Endodermal cell (in vitro differentiated cells): ENCODE results near the gene PRR9. TPM values are rescaled to one million over a fixed set of nuclear protein-coding genes. Genes with fewer than 3 reads are reported as not detected.

Source experiments
- DNase-seq: peaks from one replicate; pipeline ENCODE4 v3.0.0-alpha.2; 2017
- H3K27ac ChIP-seq: 2 replicates; pipeline ENCODE4 v1.5.1; 2013; ENCODE audit warnings: mild to moderate bottlenecking, low read depth, low read length, moderate library complexity
- H3K27me3 ChIP-seq: 2 replicates; pipeline ENCODE4 v1.6.1; 2013; ENCODE audit warnings: mild to moderate bottlenecking, low read length, moderate library complexity; ENCODE audit not compliant: insufficient read depth, control insufficient read depth, poor library complexity, severe bottlenecking
- H3K36me3 ChIP-seq: 2 replicates; pipeline ENCODE4 v1.7.0; 2013; ENCODE audit warnings: mild to moderate bottlenecking, low read length, moderate library complexity; ENCODE audit not compliant: control insufficient read depth, insufficient read depth
- H3K4me1 ChIP-seq: one replicate; pipeline ENCODE4 v1.7.0; 2013; ENCODE audit warnings: low read length; ENCODE audit not compliant: control insufficient read depth, insufficient read depth
- H3K4me3 ChIP-seq: 2 replicates; pipeline ENCODE4 v1.5.1; 2013; ENCODE audit warnings: mild to moderate bottlenecking, low read length, moderate library complexity
- H3K9ac ChIP-seq: 2 replicates; pipeline ENCODE4 v1.6.1; 2013; ENCODE audit warnings: mild to moderate bottlenecking, low read length, moderate library complexity; ENCODE audit not compliant: poor library complexity, severe bottlenecking; ENCODE audit errors: extremely low read depth
- H3K9me3 ChIP-seq: 2 replicates; pipeline ENCODE4 v1.6.1; 2013; ENCODE audit warnings: mild to moderate bottlenecking, low read length, moderate library complexity; ENCODE audit not compliant: control insufficient read depth
- H3K27ac Mint-ChIP-seq: 2 replicates; pipeline ENCODE4 v1.8.0; 2020; ENCODE audit warnings: mixed read lengths
- H3K27me3 Mint-ChIP-seq: 2 replicates; pipeline ENCODE4 v1.8.0; 2021; ENCODE audit warnings: mild to moderate bottlenecking, mixed read lengths; ENCODE audit not compliant: insufficient read depth
- H3K36me3 Mint-ChIP-seq: 2 replicates; pipeline ENCODE4 v1.8.0; 2020; ENCODE audit warnings: low read depth, mixed read lengths
- H3K4me1 Mint-ChIP-seq: 2 replicates; pipeline ENCODE4 v1.8.0; 2020; ENCODE audit warnings: mixed read lengths
- H3K4me3 Mint-ChIP-seq: 2 replicates; pipeline ENCODE4 v1.8.0; 2020; ENCODE audit warnings: mild to moderate bottlenecking, moderate library complexity, mixed read lengths
- H3K9me3 Mint-ChIP-seq: 2 replicates; pipeline ENCODE4 v1.8.0; 2020; ENCODE audit warnings: mild to moderate bottlenecking, mixed read lengths
- CTCF ChIP-seq: fragments of 200-600 bp; sonication (generic); conservative IDR thresholded peaks from 2 replicates; pipeline ENCODE4 v1.5.0; 2021; ENCODE audit warnings: antibody characterized with exemption, mild to moderate bottlenecking
- WGBS, 2 experiments: methylation state at CpG; one replicate each; pipeline versions ENCODE4 v1.1.5 to v1.1.7; 2013; ENCODE audit warnings: missing lambda C conversion rate in 2 of 2, mixed read lengths in 1 of 2; ENCODE audit not compliant: insufficient coverage in 1 of 2, insufficient read length in 1 of 2; 5-methylcytosine and 5-hydroxymethylcytosine counted together
- total RNA-seq, 2 donors: library from RNA; stranded (reverse); fragmentation: NEBNext Ultra II Directional in 1 of 2; extraction: Animal tissue kit (Norgen Biotek cat#: 25700) in 1 of 2; gene quantifications; 2 replicates in 1 of 2; 3 replicates in 1 of 2; pipeline ENCODE4 v1.2.1, GENCODE V29; 2021

PRR9 gene
- total RNA-seq, 2 donors from 2014 or later: not detected

GRCh38 chr1:153251562-153251961 lies 34.2 kb downstream of the PRR9 start:
- no peak overlapping the region for H3K4me3 Mint-ChIP-seq
- TF ChIP-seq CTCF: no peak
- peaks cover 7% of the 10 kb centered on the region for H3K27me3 ChIP-seq
- no peak overlapping the region for H3K9ac ChIP-seq
- no peak overlapping the region for H3K27ac Mint-ChIP-seq
- H3K27me3 Mint-ChIP-seq: peaks cover 19% of the 10 kb centered on the region
- no peaks in the 10 kb centered on the region for H3K4me1 Mint-ChIP-seq
- no peaks in the 10 kb centered on the region for H3K36me3 ChIP-seq
- no peak overlapping the region for H3K27ac ChIP-seq
- 80 to 86% methylated on average over 3 of the region's 3 CpGs for WGBS, 2 experiments
- no peaks in the 10 kb centered on the region for H3K9me3 ChIP-seq
- no peak overlapping the region for H3K4me3 ChIP-seq
- no peak for DNase-seq
- no peaks in the 10 kb centered on the region for H3K9me3 Mint-ChIP-seq
- H3K4me1 ChIP-seq: peaks cover 3% of the 10 kb centered on the region
- H3K36me3 Mint-ChIP-seq: no peaks in the 10 kb centered on the region

- no peak overlapping the region for H3K4me3 Mint-ChIP-seq
- no peak overlapping the region for H3K27ac ChIP-seq
- peaks cover 7% of the 10 kb centered on the region for H3K27me3 ChIP-seq
- no peak for DNase-seq
- H3K9me3 ChIP-seq: no peaks in the 10 kb centered on the region
- H3K36me3 Mint-ChIP-seq: no peaks in the 10 kb centered on the region
- no peak overlapping the region for H3K4me3 ChIP-seq
- TF ChIP-seq CTCF: no peak
- peaks cover 17% of the 10 kb centered on the region for H3K27me3 Mint-ChIP-seq
- no peak overlapping the region for H3K9ac ChIP-seq
- H3K9me3 Mint-ChIP-seq: no peaks in the 10 kb centered on the region
- H3K27ac Mint-ChIP-seq: no peak overlapping the region
- WGBS, 2 experiments: 84 to 92% methylated on average over 4 of the region's 4 CpGs
- no peaks in the 10 kb centered on the region for H3K36me3 ChIP-seq
- H3K4me1 Mint-ChIP-seq: no peaks in the 10 kb centered on the region
- peaks cover 3% of the 10 kb centered on the region for H3K4me1 ChIP-seq
Measured at GRCh38 chr1:153251988-153252387, 34.6 kb downstream of the PRR9 start.

GRCh38 chr1:153253076-153253475 lies 35.7 kb downstream of the PRR9 start:
- Histone ChIP-seq H3K36me3 (no peaks in the 10 kb centered on the region), H3K9me3 (no peaks in the 10 kb centered on the region), H3K9ac (no peak overlapping the region), H3K4me1 (peaks cover 3% of the 10 kb centered on the region), H3K4me3 (no peak overlapping the region), H3K27ac (no peak overlapping the region), H3K27me3 (peaks cover 12% of the 10 kb centered on the region)
- DNase-seq: no peak
- no peak overlapping the region for H3K4me3 Mint-ChIP-seq
- WGBS, 2 experiments: 83 to 87% methylated on average over 2 of the region's 2 CpGs
- H3K27ac Mint-ChIP-seq: no peak overlapping the region
- H3K4me1 Mint-ChIP-seq: no peaks in the 10 kb centered on the region
- H3K9me3 Mint-ChIP-seq: no peaks in the 10 kb centered on the region
- peaks cover 12% of the 10 kb centered on the region for H3K27me3 Mint-ChIP-seq
- no peaks in the 10 kb centered on the region for H3K36me3 Mint-ChIP-seq
- TF ChIP-seq CTCF: no peak
